GM12873 (cell line): ENCODE data around the gene FAIM.

Experiments
- TF ChIP-seq, protein P1 (sequence below): IDR thresholded peaks from 2 replicates; pipeline ENCODE4 v1.5.1; 2012; ENCODE audit warnings: low read depth, mild to moderate bottlenecking, moderate library complexity, low read length, control low read depth; ENCODE audit not compliant: insufficient read depth; ENCODE audit errors: missing control alignments

The FAIM gene

DNA sequence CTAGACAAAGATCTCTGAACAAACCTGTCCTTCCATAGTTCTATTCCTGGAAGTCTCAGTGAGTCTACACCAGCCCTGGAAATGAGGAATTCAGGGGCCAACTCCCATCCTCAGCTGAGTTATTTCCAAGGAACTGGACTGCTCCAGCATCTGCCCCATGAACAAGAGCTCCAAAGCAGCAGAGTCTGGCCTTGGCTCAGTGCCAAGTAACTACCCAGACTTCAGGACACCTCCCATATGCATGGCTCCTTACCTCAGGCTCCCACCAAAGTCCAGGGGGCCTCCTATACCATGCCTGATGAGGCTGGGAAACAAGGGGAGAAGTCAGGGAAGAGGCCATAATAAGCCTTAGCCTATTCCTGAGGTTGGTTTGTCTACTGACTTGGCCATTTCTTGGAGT lies 45.0 kb downstream of the FAIM start:
- TF ChIP-seq, protein P1, sequence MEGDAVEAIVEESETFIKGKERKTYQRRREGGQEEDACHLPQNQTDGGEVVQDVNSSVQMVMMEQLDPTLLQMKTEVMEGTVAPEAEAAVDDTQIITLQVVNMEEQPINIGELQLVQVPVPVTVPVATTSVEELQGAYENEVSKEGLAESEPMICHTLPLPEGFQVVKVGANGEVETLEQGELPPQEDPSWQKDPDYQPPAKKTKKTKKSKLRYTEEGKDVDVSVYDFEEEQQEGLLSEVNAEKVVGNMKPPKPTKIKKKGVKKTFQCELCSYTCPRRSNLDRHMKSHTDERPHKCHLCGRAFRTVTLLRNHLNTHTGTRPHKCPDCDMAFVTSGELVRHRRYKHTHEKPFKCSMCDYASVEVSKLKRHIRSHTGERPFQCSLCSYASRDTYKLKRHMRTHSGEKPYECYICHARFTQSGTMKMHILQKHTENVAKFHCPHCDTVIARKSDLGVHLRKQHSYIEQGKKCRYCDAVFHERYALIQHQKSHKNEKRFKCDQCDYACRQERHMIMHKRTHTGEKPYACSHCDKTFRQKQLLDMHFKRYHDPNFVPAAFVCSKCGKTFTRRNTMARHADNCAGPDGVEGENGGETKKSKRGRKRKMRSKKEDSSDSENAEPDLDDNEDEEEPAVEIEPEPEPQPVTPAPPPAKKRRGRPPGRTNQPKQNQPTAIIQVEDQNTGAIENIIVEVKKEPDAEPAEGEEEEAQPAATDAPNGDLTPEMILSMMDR, result no peak

- TF ChIP-seq, protein P1, result no peak
Observed at GRCh38 chr3:138657508-138657907, 48.9 kb downstream of the FAIM start.

- TF ChIP-seq, protein P1, result no peak
Observed at GRCh38 chr3:138668107-138668506, 59.5 kb downstream of the FAIM start.

DNA sequence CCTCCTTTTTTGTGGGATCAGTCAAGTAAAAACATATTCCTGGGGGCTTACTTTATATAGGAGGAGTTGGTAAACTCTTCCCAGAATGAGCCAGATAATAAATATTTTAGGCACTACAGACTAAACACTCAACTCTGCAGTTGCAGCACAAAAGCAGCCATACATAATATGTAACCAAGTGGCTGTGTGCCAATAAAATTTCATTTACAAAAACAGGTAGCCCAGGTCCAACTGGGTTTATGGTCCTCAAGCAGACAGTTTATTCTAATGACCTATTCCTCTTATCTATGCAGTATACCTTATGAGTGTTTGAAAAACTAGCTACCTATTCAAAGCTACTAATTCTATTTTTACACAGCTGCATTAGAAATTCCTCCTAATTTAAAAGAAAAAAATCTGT lies 61.8 kb downstream of the FAIM start:
- TF ChIP-seq, protein P1, result no peak

GRCh38 chr3:138673641-138674530 lies 65.3 kb downstream of the FAIM start:
- TF ChIP-seq, protein P1, result no peak

DNA sequence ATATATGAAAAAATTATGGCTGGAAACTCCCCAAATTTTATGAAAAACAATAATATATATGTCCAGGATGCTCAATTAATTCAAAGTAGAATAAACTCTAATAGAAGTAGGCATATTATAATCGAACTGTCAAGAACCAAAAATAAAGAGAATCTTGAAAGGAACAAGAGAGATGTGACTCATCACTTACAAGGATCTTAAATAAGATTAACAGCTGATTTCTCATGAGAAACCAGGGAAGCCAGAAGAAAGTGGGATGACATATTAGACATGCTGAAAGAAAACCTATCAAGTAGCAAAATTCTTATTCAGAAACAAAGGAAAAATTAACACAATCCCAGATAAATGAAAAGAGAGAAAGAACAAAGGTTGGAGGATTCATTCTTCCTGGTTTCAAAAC lies 66.8 kb downstream of the FAIM start:
- TF ChIP-seq, protein P1, result no peak

- TF ChIP-seq, protein P1, result no peak
Observed at GRCh38 chr3:138678086-138678485, 69.5 kb downstream of the FAIM start.
